SK-N-MC (cell line): ENCODE data around the gene GPR151.
A peak's percentile ranks its signal among the peaks of the same experiment; 100 is the strongest.
"Not testable (repeated sequence)": the region's sequence is repeated elsewhere in the genome, so short reads cannot be mapped to it uniquely, and the experiment has no call there.

ENCODE experiments used
- DNase-seq: peaks from one replicate; pipeline ENCODE4 v3.0.0-alpha.2; 2011; ENCODE audit warnings: low read depth, low spot score
- H3K27ac ChIP-seq: fragments of 200-600 bp; sonication (generic); 2 replicates; pipeline ENCODE4 v1.5.1; 2016; ENCODE audit warnings: mixed run types
- H3K36me3 ChIP-seq: fragments of 200-600 bp; sonication (generic); 2 replicates; pipeline ENCODE4 v1.6.1; 2017; ENCODE audit warnings: antibody characterized with exemption, low read length, mixed read lengths; ENCODE audit not compliant: insufficient read depth
- H3K4me3 ChIP-seq: fragments of 200-600 bp; sonication (generic); 2 replicates; pipeline ENCODE4 v1.5.1; 2016
- H3K9ac ChIP-seq: fragments of 200-600 bp; sonication (generic); 2 replicates; pipeline ENCODE4 v1.8.0; 2017; ENCODE audit warnings: mixed run types, mixed read lengths; ENCODE audit not compliant: insufficient read length
- H3K9me3 ChIP-seq: fragments of 200-600 bp; sonication (generic); 2 replicates; pipeline ENCODE4 v1.6.1; 2017; ENCODE audit warnings: low read depth, mild to moderate bottlenecking, antibody characterized with exemption, low read length, moderate library complexity, mixed read lengths
- EZH2 ChIP-seq: fragments of 200-600 bp; sonication (generic); IDR thresholded peaks from one replicate; pipeline ENCODE4 v1.6.1; 2017; ENCODE audit warnings: antibody characterized with exemption
- FOXP2 ChIP-seq: optimal IDR thresholded peaks from 2 replicates; pipeline ENCODE3; 2011; ENCODE audit warnings: mild to moderate bottlenecking, moderate library complexity; ENCODE audit not compliant: insufficient read depth; ENCODE audit errors: extremely low read length, control extremely low read depth
- POLR2AphosphoS5 ChIP-seq: IDR thresholded peaks from 2 replicates; pipeline ENCODE4 v1.6.1; 2012; ENCODE audit warnings: mild to moderate bottlenecking, low read depth, low read length, borderline replicate concordance

The GPR151 gene

GRCh38 chr5:146516151-146516475 is at the start of gene GPR151:
TSS of gene GPR151 (minus strand) at chr5:146516190. CDS start at chr5:146516113, 77 bp downstream.
- Histone ChIP-seq H3K27ac (0 out of 2 replicates have a peak within 1 kb of the TSS, but pooled peaks have one; percentile 1), H3K36me3 (peaks cover 17% of the 10 kb centered on the region), H3K9me3 (no peaks in the 10 kb centered on the region), H3K4me3 (no peak within 1 kb of the TSS), H3K9ac (no peak within 1 kb of the TSS)
- TF ChIP-seq POLR2AphosphoS5 (no peak; the same call in 1 of the 2 replicates), EZH2 (no peak), FOXP2 (no peak)
- no peak for DNase-seq

GRCh38 chr5:146564007-146564762 is 48.2 kb upstream of the GPR151 start:
- Histone ChIP-seq H3K27ac (no peak overlapping the region), H3K9me3 (no peaks in the 10 kb centered on the region), H3K4me3 (no peak overlapping the region), H3K36me3 (no peaks in the 10 kb centered on the region), H3K9ac (no peak overlapping the region)
- DNase-seq = no peak
- TF ChIP-seq FOXP2 (no peak), POLR2AphosphoS5 (no peak), EZH2 (no peak)

DNA sequence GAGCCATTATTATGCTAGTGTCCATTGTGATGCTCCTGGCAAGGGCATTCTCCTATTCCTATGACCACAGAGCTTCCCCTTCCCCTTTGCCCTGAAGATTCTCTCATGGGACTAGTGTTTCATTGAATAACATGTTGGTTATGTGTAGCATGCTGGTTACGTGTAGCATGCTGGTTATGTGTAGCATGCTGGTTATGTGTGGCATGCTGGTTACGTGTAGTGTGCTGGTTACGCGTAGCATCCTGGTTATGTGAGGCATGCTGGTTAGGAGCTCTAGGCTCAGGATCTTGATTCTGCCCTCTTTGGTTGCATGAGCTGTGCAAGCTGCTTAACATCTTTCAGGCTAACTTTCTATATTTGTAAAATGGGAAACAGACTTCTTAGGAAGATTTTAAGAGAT is 46.5 kb upstream of the GPR151 start:
- no peak for DNase-seq
- Histone ChIP-seq H3K9me3 (no peaks in the 10 kb centered on the region), H3K4me3 (no peak overlapping the region), H3K9ac (no peak overlapping the region), H3K27ac (no peak overlapping the region), H3K36me3 (no peaks in the 10 kb centered on the region)
- TF ChIP-seq FOXP2 = no peak
- TF ChIP-seq EZH2 = no peak
- TF ChIP-seq POLR2AphosphoS5 = no peak

- Histone ChIP-seq H3K9ac (no peak overlapping the region), H3K36me3 (no peaks in the 10 kb centered on the region), H3K9me3 (no peaks in the 10 kb centered on the region), H3K27ac (no peak overlapping the region), H3K4me3 (no peak overlapping the region)
- no peak for TF ChIP-seq FOXP2
- TF ChIP-seq EZH2 = no peak
- TF ChIP-seq POLR2AphosphoS5 = no peak
- no peak for DNase-seq
These were observed 45.7 kb upstream of the GPR151 start for GRCh38 chr5:146561711-146562110.

DNA sequence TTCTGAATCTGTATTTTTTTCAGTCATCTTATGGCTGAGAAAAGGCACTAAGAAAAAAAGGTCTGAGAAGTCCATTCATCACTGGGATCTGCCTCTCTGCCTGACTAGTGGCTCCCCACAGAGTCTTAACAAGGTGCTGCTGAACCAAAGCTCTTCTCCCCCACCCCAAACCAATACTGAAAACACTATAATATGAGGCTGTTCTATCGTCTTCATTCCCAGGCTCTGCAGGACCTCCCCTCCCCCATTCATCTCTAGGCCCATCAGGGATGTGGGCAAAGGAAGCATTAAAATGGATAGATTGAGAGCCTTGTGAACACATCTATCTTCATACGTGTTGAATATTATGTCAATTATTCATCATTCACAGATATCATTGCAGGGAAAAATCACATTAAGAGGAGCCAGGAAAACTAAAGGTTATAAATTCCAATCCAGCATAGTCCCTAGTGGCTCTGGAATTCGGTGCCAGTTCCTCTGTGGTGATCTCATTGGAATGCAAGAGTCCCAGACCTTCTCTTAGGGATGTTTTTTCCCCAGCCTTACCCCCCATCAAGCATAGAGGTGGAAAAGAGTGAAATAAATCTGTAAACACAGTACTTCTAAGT is 44.3 kb upstream of the GPR151 start:
- H3K36me3 ChIP-seq = no peaks in the 10 kb centered on the region
- no peaks in the 10 kb centered on the region for H3K9me3 ChIP-seq
- no peak for DNase-seq
- no peak overlapping the region for H3K4me3 ChIP-seq
- no peak overlapping the region for H3K9ac ChIP-seq
- no peak overlapping the region for H3K27ac ChIP-seq
- TF ChIP-seq POLR2AphosphoS5 (no peak), FOXP2 (no peak), EZH2 (no peak)

DNA sequence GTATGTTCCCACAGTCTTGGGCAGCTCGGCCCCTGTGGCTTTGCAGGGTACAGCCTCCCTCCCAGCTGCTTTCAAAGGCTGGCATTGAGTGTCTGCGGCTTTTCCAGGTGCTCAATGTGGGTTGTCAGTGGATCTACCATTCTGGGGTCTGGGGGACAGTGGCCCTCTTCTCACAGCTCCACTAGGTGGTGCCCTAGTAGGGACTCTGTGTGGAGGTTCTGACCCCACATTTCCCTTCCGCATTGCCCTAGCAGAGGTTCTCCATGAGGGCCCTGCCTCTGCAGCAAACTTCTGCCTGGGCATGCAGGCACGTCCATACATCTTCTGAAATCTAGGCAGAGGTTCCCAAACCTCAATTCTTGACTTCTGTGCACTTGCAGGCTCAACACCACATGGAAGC is 40.9 kb upstream of the GPR151 start:
- not testable (repeated sequence) for H3K4me3 ChIP-seq, H3K9me3 ChIP-seq

GRCh38 chr5:146553446-146553845 is 37.5 kb upstream of the GPR151 start:
- no peak overlapping the region for H3K9ac ChIP-seq
- DNase-seq = no peak
- H3K4me3 ChIP-seq = no peak overlapping the region
- no peaks in the 10 kb centered on the region for H3K36me3 ChIP-seq
- H3K27ac ChIP-seq = no peak overlapping the region
- TF ChIP-seq FOXP2 = no peak
- TF ChIP-seq POLR2AphosphoS5 = no peak
- TF ChIP-seq EZH2 = no peak
- H3K9me3 ChIP-seq = no peaks in the 10 kb centered on the region

More for the DNA sequence above, 40.9 kb upstream of the GPR151 start:
- not testable (repeated sequence) for H3K9ac ChIP-seq, H3K27ac ChIP-seq, DNase-seq, H3K36me3 ChIP-seq

DNA sequence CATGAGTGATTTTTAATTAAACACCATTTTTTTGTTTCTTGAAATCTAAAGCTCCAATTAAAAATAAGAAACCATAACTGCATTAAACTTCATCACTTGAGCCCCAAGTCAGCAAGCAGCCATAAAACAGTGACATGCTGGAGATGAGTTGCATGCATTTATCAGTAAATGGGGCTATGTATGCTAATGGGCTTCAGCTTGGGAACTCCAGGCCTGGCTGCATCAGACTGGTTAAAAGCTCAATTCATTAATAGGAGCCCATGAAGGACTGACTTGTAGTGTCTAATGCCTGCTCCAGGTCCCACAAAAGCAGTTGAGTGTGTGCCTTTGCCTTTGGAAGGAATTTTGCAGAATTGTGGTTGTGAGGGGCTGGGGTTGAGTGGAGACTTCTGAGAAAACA is 33.6 kb upstream of the GPR151 start:
- no peak overlapping the region for H3K4me3 ChIP-seq
- no peak overlapping the region for H3K27ac ChIP-seq

More for the DNA sequence above, 33.6 kb upstream of the GPR151 start:
- Histone ChIP-seq H3K36me3 (no peaks in the 10 kb centered on the region), H3K9me3 (no peaks in the 10 kb centered on the region), H3K9ac (no peak overlapping the region)
- TF ChIP-seq POLR2AphosphoS5 (no peak), FOXP2 (no peak), EZH2 (no peak)
- no peak for DNase-seq
